Mucosa of rectum (tissue), 2 donors: Measurements from ENCODE around the gene NT5DC3.

Experiments used
- H3K27ac ChIP-seq, 2 donors: one replicate each; pipeline ENCODE4 v1.7.0; 2013; ENCODE audit warnings: inconsistent platforms in 2 of 2, low read depth in 2 of 2, low read length in 2 of 2
- H3K27me3 ChIP-seq, 2 donors: one replicate each; pipeline ENCODE4 v1.7.0; 2013; ENCODE audit warnings: low read length in 2 of 2; ENCODE audit not compliant: control insufficient read depth in 2 of 2, insufficient read depth in 2 of 2
- H3K36me3 ChIP-seq, 2 donors: one replicate each; pipeline ENCODE4 v1.7.0; 2013; ENCODE audit warnings: low read length in 2 of 2; ENCODE audit not compliant: control insufficient read depth in 2 of 2, insufficient read depth in 2 of 2
- H3K4me1 ChIP-seq, 2 donors: one replicate each; pipeline ENCODE4 v1.7.0; 2013; ENCODE audit warnings: low read length in 2 of 2, mild to moderate bottlenecking in 1 of 2; ENCODE audit not compliant: control insufficient read depth in 2 of 2, insufficient read depth in 2 of 2
- H3K4me3 ChIP-seq, 2 donors: one replicate each; pipeline ENCODE4 v1.7.0; 2013; ENCODE audit warnings: low read length in 2 of 2
- H3K9ac ChIP-seq, 2 donors: one replicate each; pipeline ENCODE4 v1.7.0; 2013; ENCODE audit warnings: low read length in 2 of 2, low read depth in 1 of 2, mild to moderate bottlenecking in 1 of 2
- H3K9me3 ChIP-seq, 2 donors: one replicate each; pipeline ENCODE4 v1.7.0; 2013; ENCODE audit warnings: low read length in 2 of 2; ENCODE audit not compliant: control insufficient read depth in 2 of 2
- donor health status: healthy.
- donor health status: Normal muscosa, but diverticular disease.

The NT5DC3 gene

DNA sequence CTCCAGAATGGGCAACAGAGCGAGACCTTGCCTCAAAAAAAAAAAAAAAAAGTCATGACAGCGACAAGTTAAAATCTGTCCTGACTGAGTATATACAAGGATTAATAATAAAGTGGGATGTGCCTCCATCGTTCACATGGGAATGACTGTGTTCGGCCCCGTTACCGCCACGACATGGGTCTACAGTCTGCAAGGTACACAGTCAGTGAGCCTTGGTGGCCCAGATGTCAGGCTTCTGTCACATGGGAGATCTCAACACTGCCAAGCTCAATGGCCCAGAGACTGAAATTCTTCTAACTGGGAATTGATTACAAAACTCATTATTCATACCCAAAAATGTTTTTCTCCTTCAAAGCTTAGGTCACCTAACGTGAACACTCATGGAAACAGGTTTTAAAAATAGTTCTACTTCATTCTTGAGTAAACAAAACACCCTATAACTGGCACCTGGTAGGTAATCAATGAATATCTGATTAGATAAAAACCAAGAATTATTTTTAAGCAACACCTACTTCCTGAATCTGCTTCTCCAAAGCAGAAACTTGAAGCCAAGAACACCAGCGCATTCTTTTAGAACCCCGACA, 66.0 kb downstream of the NT5DC3 start:
- Histone ChIP-seq H3K27ac (no peak overlapping the region), H3K4me1 (no peaks in the 10 kb centered on the region), H3K36me3 (peaks cover 17% of the 10 kb centered on the region in 2 donors), H3K9me3 (no peaks in the 10 kb centered on the region), H3K9ac (no peak overlapping the region), H3K27me3 (no peaks in the 10 kb centered on the region), H3K4me3 (no peak overlapping the region)

GRCh38 chr12:103773109-103773910, 67.7 kb downstream of the NT5DC3 start:
- Histone ChIP-seq H3K36me3 (peaks cover 11 to 17% of the 10 kb centered on the region in 2 donors), H3K9me3 (no peaks in the 10 kb centered on the region), H3K27ac (no peak overlapping the region), H3K27me3 (no peaks in the 10 kb centered on the region), H3K4me3 (no peak overlapping the region), H3K9ac (no peak overlapping the region), H3K4me1 (no peaks in the 10 kb centered on the region)

DNA sequence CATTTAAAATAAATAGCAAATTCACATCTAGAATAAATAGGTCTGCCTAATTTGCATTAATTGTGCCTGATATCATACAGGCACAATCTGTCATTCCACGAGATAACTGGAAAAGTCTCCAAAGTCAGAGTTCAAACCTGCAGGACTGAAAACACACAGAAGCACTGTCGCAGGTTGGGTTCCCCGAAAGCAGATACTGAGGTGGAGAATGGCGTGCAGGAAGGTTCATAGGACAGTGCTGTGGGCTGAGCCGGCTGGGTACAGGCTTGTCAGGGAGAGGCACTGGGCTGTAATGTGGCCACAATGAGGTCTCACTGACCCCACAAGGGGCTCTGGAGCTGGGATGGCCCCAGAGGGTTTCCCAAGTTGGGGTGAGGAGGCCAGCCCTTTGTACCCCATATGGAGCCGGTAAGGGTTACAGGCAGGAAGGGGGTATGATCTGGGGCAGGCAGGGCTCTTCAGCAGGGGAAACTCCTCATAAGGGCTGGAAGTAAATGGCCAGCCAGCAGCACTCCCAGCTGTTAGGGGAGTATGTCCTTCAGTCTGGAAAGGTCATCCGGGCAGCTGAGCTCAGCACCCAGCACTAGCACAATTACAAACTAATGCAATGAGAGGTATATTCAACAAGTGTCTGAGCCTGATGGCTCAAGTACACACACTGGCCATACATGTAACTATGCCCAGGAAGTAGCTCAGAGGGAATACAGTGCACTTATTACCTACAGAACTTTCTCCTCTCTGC, 68.5 kb downstream of the NT5DC3 start:
- H3K9ac ChIP-seq, result no peak overlapping the region
- peak overlapping the region in 1 of 2 donors; percentile 3 for H3K27ac ChIP-seq
- H3K4me1 ChIP-seq, result no peaks in the 10 kb centered on the region
- no peak overlapping the region for H3K4me3 ChIP-seq
- H3K36me3 ChIP-seq, result peaks cover 8 to 17% of the 10 kb centered on the region in 2 donors
- no peaks in the 10 kb centered on the region for H3K9me3 ChIP-seq
- H3K27me3 ChIP-seq, result no peaks in the 10 kb centered on the region

DNA sequence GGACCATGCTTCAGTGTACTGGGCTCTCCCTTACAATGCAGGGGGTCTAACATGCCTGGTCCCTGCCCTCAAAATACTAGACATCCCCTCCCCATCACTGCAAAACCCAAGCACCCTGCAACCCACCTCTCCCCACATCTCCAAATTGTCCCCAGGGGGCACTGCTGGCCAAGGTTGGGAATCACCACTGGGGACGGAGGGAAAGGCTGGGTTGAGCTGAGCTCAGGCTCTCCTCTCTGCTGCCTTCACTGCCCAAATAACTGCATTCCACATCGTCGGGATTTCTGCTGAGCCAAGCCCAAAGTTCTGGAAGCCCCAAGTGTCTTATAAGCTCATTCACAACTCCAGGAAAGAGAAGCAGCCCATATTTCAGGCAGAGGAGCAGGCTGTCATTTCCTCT, 69.6 kb downstream of the NT5DC3 start:
- no peak overlapping the region for H3K4me3 ChIP-seq

DNA sequence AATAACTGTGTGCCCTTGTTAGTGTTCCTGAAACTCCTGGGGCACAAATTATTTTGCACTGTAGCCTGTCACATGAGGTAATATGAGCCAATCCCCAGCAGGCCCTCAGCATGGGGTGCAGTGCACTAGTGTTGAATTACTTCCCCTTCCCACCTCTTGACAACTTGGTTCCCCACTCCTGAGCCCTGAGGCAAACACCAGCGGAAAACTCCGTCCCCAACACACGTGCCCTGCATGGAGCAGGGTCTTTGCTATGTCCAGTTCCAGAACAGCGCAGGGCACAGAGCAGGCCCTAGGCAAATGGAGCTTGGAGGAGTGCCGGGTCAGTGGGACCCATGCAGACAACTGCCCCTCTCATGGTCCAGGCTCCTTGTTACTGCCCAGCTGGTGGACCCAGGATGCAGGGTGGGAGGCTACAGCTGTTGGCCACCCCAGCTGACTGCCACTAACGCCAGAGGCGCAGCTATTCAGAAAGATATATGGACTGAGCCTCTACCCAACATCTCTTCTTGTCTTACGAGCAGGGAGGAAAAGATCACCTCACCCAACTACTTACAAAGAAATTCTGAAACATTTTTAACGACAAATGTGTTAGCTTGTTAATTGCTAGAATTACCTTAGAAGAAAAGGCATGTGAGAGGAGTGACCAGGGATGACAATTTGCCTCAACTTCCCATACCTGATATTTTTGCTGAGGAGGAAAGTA, 71.6 kb downstream of the NT5DC3 start:
- no peaks in the 10 kb centered on the region for H3K9me3 ChIP-seq
- no peak overlapping the region for H3K4me3 ChIP-seq
- H3K9ac ChIP-seq, result no peak overlapping the region
- H3K36me3 ChIP-seq, result peaks cover 0 to 7% of the 10 kb centered on the region in 2 donors
- H3K4me1 ChIP-seq, result no peaks in the 10 kb centered on the region
- H3K27me3 ChIP-seq, result no peaks in the 10 kb centered on the region
- H3K27ac ChIP-seq, result no peak overlapping the region

More for the DNA sequence above, 69.6 kb downstream of the NT5DC3 start:
- H3K9me3 ChIP-seq, result no peaks in the 10 kb centered on the region
- H3K27ac ChIP-seq, result no peak overlapping the region
- no peaks in the 10 kb centered on the region for H3K4me1 ChIP-seq
- H3K36me3 ChIP-seq, result peaks cover 0 to 9% of the 10 kb centered on the region in 2 donors
- no peaks in the 10 kb centered on the region for H3K27me3 ChIP-seq
- no peak overlapping the region for H3K9ac ChIP-seq

- Histone ChIP-seq H3K4me1 (no peaks in the 10 kb centered on the region), H3K27ac (no peak overlapping the region), H3K9ac (no peak overlapping the region), H3K27me3 (no peaks in the 10 kb centered on the region), H3K36me3 (peaks cover 0 to 7% of the 10 kb centered on the region in 2 donors), H3K4me3 (no peak overlapping the region), H3K9me3 (no peaks in the 10 kb centered on the region)
Observed at GRCh38 chr12:103768467-103769123, 72.4 kb downstream of the NT5DC3 start.

GRCh38 chr12:103766028-103766427, 75.0 kb downstream of the NT5DC3 start:
- H3K9me3 ChIP-seq, result no peaks in the 10 kb centered on the region
- H3K27ac ChIP-seq, result no peak overlapping the region
- H3K4me1 ChIP-seq, result no peaks in the 10 kb centered on the region

GRCh38 chr12:103765322-103765721, 75.7 kb downstream of the NT5DC3 start:
- Histone ChIP-seq H3K9me3 (no peaks in the 10 kb centered on the region), H3K36me3 (peaks cover 0 to 7% of the 10 kb centered on the region in 2 donors), H3K9ac (no peak overlapping the region), H3K27ac (no peak overlapping the region), H3K27me3 (no peaks in the 10 kb centered on the region), H3K4me3 (no peak overlapping the region), H3K4me1 (no peaks in the 10 kb centered on the region)

More at GRCh38 chr12:103766028-103766427, 75.0 kb downstream of the NT5DC3 start:
- no peaks in the 10 kb centered on the region for H3K27me3 ChIP-seq
- no peak overlapping the region for H3K9ac ChIP-seq
- H3K36me3 ChIP-seq, result peaks cover 0 to 7% of the 10 kb centered on the region in 2 donors
- H3K4me3 ChIP-seq, result no peak overlapping the region

- H3K9me3 ChIP-seq, result no peaks in the 10 kb centered on the region
- H3K27ac ChIP-seq, result no peak overlapping the region
- H3K36me3 ChIP-seq, result peaks cover 0 to 5% of the 10 kb centered on the region in 2 donors
- H3K4me1 ChIP-seq, result no peaks in the 10 kb centered on the region
- H3K9ac ChIP-seq, result no peak overlapping the region
- H3K27me3 ChIP-seq, result no peaks in the 10 kb centered on the region
- no peak overlapping the region for H3K4me3 ChIP-seq
Observed at GRCh38 chr12:103762473-103762872, 78.6 kb downstream of the NT5DC3 start.
